Keratinocyte (primary cell): ENCODE measurements around the gene A2M.

Source experiments
- EZH2 ChIP-seq: IDR thresholded peaks from one replicate; pipeline ENCODE4 v1.6.1; 2012; ENCODE audit warnings: inconsistent platforms, mild to moderate bottlenecking, low read length, moderate library complexity
- TF ChIP-seq, protein P1 (sequence below), 3 experiments: IDR thresholded peaks in 1 of 3; conservative IDR thresholded peaks in 1 of 3; optimal IDR thresholded peaks in 1 of 3; 2 replicates in 2 of 3; 3 replicates in 1 of 3; pipeline versions ENCODE3 to v1.5.1; 2011; ENCODE audit warnings: low read length in 3 of 3, mild to moderate bottlenecking in 3 of 3, moderate library complexity in 2 of 3, control low read depth in 1 of 3, inconsistent platforms in 1 of 3; ENCODE audit not compliant: insufficient read depth in 2 of 3; ENCODE audit errors: extremely low read depth in 1 of 3

DNA sequence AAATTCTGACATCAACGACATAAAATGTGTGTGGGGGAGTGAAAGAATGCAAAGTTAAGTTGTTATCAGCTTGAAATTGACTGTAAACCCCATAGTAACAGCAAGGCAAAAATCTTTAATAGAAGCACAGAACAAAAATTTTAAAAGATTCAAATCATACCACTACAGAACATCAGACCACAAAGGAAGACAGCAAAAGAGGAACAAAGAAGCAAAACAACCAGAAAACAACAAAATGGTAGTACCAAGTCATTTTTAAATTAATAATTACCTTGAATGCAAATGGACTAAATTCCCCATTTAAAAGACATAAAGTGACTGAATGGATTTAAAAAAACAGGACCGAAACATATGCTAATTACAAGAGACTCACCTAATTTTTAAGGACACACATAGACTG lies 31.3 kb downstream of the A2M start:
- TF ChIP-seq, protein P1, sequence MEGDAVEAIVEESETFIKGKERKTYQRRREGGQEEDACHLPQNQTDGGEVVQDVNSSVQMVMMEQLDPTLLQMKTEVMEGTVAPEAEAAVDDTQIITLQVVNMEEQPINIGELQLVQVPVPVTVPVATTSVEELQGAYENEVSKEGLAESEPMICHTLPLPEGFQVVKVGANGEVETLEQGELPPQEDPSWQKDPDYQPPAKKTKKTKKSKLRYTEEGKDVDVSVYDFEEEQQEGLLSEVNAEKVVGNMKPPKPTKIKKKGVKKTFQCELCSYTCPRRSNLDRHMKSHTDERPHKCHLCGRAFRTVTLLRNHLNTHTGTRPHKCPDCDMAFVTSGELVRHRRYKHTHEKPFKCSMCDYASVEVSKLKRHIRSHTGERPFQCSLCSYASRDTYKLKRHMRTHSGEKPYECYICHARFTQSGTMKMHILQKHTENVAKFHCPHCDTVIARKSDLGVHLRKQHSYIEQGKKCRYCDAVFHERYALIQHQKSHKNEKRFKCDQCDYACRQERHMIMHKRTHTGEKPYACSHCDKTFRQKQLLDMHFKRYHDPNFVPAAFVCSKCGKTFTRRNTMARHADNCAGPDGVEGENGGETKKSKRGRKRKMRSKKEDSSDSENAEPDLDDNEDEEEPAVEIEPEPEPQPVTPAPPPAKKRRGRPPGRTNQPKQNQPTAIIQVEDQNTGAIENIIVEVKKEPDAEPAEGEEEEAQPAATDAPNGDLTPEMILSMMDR (optimal IDR thresholded peaks at IDR 0.05 in 1 of 3, IDR thresholded peaks at IDR 0.05 in 1 of 3, conservative IDR thresholded peaks at IDR 0.05 in 1 of 3; ENCODE audit: extremely low read depth in 1 of 3, insufficient read depth in 2 of 3, low read length in 3 of 3), result no peak
- no peak for TF ChIP-seq EZH2
